Measurements from ENCODE around the gene SEMA4B. TPM values are rescaled to one million over a fixed set of nuclear protein-coding genes. Genes with fewer than 3 reads are reported as not detected.

Gene SEMA4B
- total RNA-seq, 1 experiment from 2014 or later = 32.5 TPM

DNA sequence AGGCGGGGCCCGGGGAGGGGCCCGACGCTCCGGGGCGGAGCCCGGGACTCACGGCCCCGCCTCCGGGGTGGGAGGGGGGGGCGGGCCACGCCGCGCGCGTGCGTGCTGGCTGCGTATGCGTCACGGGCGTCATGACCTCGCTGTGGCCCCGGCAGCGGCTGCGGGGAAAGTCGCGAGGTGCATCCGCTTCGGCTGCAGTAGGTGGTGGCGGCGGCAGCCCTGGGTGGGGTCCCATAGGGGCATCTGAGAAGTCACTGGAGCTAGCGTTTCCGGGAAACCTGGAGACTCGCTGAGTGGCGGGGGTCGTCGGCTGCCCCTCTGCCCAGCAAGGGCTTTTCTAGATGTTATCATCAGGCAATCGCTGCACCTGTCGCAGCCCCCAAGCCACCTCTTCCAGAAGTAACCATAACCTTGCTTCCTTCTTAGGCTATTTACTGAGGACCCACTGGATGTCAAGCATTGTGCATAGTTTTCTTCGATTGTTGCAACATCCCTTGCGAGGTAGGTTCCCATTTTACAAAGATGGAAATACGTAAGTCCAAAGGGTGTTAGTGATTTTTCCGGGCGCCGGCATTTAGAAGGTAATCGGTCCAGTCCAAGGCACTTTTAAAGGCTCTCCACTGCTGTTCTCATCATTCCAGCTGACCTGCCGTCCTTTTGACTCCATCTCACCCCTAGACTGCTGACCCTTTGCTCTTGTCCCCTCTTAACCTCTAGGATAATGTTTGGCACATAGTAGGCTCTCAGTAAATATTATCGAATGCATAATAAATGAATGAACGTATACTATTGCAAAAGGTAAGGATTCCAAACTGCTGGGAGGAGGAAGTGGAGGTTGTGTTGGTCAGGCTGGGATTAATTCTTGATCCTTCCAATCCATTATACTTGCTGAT is 33.2 kb downstream of the SEMA4B start, which contains the start of gene GDPGP1:
TSS of gene GDPGP1 (plus strand) at position 114 of the 893 bp plus-strand sequence. CDS start 6,700 bp downstream, outside the sequence.
- Histone ChIP-seq H2BK5ac (ENCODE audit: insufficient read length, low read length) (no peak within 1 kb of the TSS), H3K18ac (ENCODE audit: insufficient read length, low read depth, low read length) (no peak within 1 kb of the TSS), H2BK120ac (ENCODE audit: low read depth, low read length, poor library complexity, severe bottlenecking) (no peak within 1 kb of the TSS), H2BK12ac (ENCODE audit: insufficient read length, low read depth, low read length) (no peak within 1 kb of the TSS), H3K56ac (ENCODE audit: insufficient read length, low read depth, low read length) (no peak within 1 kb of the TSS), H3K4ac (ENCODE audit: low read depth, low read length) (no peak within 1 kb of the TSS), H3K9me3 (ENCODE audit: control insufficient read depth, low read depth, low read length) (no peaks in the 10 kb centered on the region), H2BK20ac (ENCODE audit: low read depth, low read length, poor library complexity, severe bottlenecking) (no peak within 1 kb of the TSS), H3K4me2 (ENCODE audit: insufficient read depth, insufficient read length, low read length) (peak within 1 kb of the TSS; percentile 96), H3K4me1 (ENCODE audit: insufficient read depth, low read length) (no peaks in the 10 kb centered on the region; the same call in 1 of the 2 replicates), H3K23me2 (ENCODE audit: insufficient read length, low read depth, low read length, poor library complexity, severe bottlenecking) (peaks cover 12% of the 10 kb centered on the region), H3T11ph (ENCODE audit: low read length) (no peak within 1 kb of the TSS), H3K79me1 (ENCODE audit: insufficient read depth, low read depth, low read length, poor library complexity, severe bottlenecking) (no peaks in the 10 kb centered on the region), H2BK15ac (ENCODE audit: low read depth, low read length) (no peak within 1 kb of the TSS), H3K79me2 (ENCODE audit: insufficient read depth, low read length) (no peaks in the 10 kb centered on the region), H3K9ac (ENCODE audit: extremely low read depth, insufficient read length, low read length) (peak within 1 kb of the TSS; percentile 38), H3K14ac (ENCODE audit: insufficient read depth, low read length) (no peak within 1 kb of the TSS; the same call in 1 of the 2 replicates), H4K5ac (ENCODE audit: insufficient read length, low read depth, low read length) (no peak within 1 kb of the TSS), H3K27me3 (ENCODE audit: insufficient read depth, low read length) (no peaks in the 10 kb centered on the region), H2AFZ (ENCODE audit: low read length) (peak within 1 kb of the TSS; percentile 72), H4K20me1 (ENCODE audit: control insufficient read depth, insufficient read depth, insufficient read length) (no peaks in the 10 kb centered on the region), H4K91ac (ENCODE audit: insufficient read length, low read depth, low read length) (no peak within 1 kb of the TSS), H2AK5ac (ENCODE audit: insufficient read length, low read length) (no peak within 1 kb of the TSS), H3K23ac (ENCODE audit: insufficient read length, low read depth, low read length) (no peak within 1 kb of the TSS), H3K27ac (ENCODE audit: insufficient read length, low read depth, low read length) (no peak within 1 kb of the TSS), H4K8ac (replicated peaks; ENCODE audit: insufficient read length, low read depth, low read length) (no peak within 1 kb of the TSS)
- H3K27me3 Mint-ChIP-seq (ENCODE audit: low read depth) = peaks cover 1% of the 10 kb centered on the region; the same call in 1 of the 2 replicates
- WGBS (ENCODE audit: extremely low coverage, insufficient read length, low lambda C conversion rate) = no CpG with 5 or more reads among the region's 49 CpGs
- H3K4me1 Mint-ChIP-seq = peaks cover 15 to 16% of the 10 kb centered on the region in 2 experiments
- H3K4me3 Mint-ChIP-seq = peak within 1 kb of the TSS; percentile 76 to 81
- no peaks in the 10 kb centered on the region for H3K9me3 Mint-ChIP-seq
- H3K36me3 Mint-ChIP-seq (ENCODE audit: insufficient read depth in 1 of 3, low read depth in 3 of 3) = peaks cover 9 to 28% (median 20%) of the 10 kb centered on the region in 3 experiments
- H3K27ac Mint-ChIP-seq = peak within 1 kb of the TSS in 1 of 3 experiments; percentile 83; a peak in 1 of 7 replicates
- DNase-seq = no peak
- TF ChIP-seq, protein P1, sequence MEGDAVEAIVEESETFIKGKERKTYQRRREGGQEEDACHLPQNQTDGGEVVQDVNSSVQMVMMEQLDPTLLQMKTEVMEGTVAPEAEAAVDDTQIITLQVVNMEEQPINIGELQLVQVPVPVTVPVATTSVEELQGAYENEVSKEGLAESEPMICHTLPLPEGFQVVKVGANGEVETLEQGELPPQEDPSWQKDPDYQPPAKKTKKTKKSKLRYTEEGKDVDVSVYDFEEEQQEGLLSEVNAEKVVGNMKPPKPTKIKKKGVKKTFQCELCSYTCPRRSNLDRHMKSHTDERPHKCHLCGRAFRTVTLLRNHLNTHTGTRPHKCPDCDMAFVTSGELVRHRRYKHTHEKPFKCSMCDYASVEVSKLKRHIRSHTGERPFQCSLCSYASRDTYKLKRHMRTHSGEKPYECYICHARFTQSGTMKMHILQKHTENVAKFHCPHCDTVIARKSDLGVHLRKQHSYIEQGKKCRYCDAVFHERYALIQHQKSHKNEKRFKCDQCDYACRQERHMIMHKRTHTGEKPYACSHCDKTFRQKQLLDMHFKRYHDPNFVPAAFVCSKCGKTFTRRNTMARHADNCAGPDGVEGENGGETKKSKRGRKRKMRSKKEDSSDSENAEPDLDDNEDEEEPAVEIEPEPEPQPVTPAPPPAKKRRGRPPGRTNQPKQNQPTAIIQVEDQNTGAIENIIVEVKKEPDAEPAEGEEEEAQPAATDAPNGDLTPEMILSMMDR (conservative IDR thresholded peaks at IDR 0.05) = no peak

All from H9 (cell line).